GM23248 (cell line): ENCODE results near the gene UAP1L1.

ENCODE experiments used
- EZH2 ChIP-seq: fragments of 200-600 bp; sonication (generic); IDR thresholded peaks from 2 replicates; pipeline ENCODE4 v1.6.1; 2018; ENCODE audit warnings: antibody characterized with exemption, mild to moderate bottlenecking; ENCODE audit not compliant: insufficient read depth, poor library complexity, severe bottlenecking
- EZH2phosphoT487 ChIP-seq: fragments of 200-600 bp; sonication (generic); IDR thresholded peaks from 2 replicates; pipeline ENCODE4 v1.6.1; 2018; ENCODE audit warnings: antibody characterized with exemption, moderate library complexity, mild to moderate bottlenecking, low read depth; ENCODE audit not compliant: insufficient read depth

DNA sequence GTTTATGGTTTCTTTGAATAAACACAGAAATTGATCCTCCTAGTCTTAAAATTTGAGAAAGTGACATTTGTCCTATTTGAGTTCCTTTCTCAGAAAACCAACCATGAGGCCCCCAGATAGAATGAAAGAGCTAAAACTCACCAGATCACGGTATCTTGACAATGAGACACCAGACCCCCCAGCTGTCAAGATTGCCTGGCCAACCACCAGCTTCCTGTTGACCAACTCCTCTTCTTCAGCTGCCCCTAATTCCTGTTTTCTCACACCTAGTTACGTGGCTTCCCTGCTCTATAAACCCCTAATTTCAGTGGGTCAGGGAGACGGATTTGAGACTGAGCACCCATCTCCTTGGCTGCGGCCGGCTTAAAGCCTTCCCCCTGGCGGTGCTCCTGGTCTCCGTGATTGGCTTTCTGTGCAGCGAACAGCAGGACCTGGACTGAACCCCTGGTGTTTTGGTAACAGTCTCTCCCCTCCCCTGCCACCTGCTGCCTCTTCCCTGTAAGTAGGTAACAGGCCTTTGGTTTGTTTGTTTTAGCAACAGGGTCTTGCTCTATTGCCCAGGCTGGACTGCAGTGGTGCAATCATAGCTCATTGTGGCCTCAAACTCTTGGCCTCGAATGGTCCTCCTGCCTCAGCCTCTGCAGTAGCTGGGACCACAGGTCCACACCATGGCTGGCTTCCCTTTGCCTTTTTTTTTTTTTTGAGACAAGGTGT lies 18.6 kb upstream of the UAP1L1 start:
- no peak for TF ChIP-seq EZH2
- no peak for TF ChIP-seq EZH2phosphoT487
